H54 (cell line): ENCODE measurements around the gene TMEM237.
A peak's percentile ranks its signal among the peaks of the same experiment; 100 is the strongest.

ENCODE experiments used
- DNase-seq: peaks from one replicate; pipeline ENCODE4 v3.0.0; 2011; ENCODE audit warnings: low spot score, mixed read lengths; ENCODE audit not compliant: insufficient read length
- FAIRE-seq: peaks from 3 replicates; lab custom pipeline; 2011; peaks lifted over from hg19 to GRCh38; lab: Jason Lieb, UNC
- POLR2A ChIP-seq: IDR thresholded peaks from 2 replicates; pipeline ENCODE4 v1.6.1; 2011; ENCODE audit warnings: low read depth, mild to moderate bottlenecking, low read length

The TMEM237 gene

GRCh38 chr2:201656102-201656501 lies 12.8 kb upstream of the TMEM237 start:
- FAIRE-seq = no peak
- no peak for DNase-seq
- no peak for TF ChIP-seq POLR2A

DNA sequence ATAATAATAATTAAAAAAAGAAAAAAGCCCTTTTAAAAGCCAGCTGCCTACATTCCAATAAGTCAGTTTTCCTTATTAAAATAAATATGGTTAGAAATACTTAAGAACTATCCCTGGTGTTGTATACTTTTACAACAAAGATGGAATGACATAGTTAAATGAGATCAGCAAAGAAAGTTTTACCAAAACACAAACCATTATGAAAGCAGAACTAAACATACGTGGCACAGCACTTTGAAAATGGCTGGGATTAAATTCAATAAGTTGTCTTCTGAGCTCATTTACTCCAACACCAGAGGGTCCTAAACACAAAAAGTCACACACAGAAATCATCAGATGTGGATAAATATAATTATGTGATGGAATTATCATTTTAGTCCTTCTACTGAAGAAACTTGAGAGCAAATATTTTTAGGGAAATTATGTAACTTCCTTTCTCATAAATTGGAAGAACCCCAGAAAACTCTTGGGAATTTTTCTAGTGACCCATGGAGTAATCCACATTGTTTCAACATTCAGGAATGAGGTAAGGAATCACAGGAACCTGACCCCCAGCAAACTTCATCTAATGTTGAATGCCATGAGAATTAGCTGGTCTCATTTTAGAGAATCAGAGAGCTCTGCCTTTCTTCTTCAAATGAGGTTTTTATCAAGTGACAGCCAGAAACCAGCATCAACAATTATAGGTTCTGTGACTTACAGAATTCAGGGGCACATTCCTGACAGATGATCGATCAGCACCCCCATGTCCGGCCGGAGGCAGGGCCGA lies 11.5 kb upstream of the TMEM237 start:
- TF ChIP-seq POLR2A = no peak
- FAIRE-seq (no peak), DNase-seq (no peak)

- no peak for TF ChIP-seq POLR2A
- no peak for FAIRE-seq
- DNase-seq = no peak
Observed at GRCh38 chr2:201653221-201653620, 9.9 kb upstream of the TMEM237 start.

DNA sequence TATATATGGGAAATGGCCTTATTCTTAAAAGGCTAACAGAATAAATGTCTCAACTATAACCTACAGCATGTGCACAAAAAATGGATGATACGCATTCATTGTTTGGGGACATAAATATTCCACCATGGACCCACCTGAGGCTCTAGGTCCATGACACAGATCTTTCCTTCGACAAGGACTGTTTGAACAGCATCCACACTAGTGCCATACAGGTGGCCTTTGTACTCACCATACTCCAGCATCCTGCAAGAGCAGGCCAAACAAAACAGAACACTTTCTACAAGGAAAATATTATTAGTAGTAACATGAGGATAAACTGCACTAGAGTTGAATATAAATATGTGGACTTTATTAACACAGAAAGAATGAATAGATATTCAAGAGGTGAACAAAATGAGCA lies 6.1 kb upstream of the TMEM237 start:
- FAIRE-seq = no peak
- DNase-seq = no peak
- no peak for TF ChIP-seq POLR2A

GRCh38 chr2:201647431-201647830 lies 4.1 kb upstream of the TMEM237 start:
- FAIRE-seq (no peak), DNase-seq (no peak)
- TF ChIP-seq POLR2A = no peak

- DNase-seq (no peak), FAIRE-seq (peak; percentile 86)
- no peak for TF ChIP-seq POLR2A
Observed at GRCh38 chr2:201644001-201644400, 698 bp upstream of the TMEM237 start.

- TF ChIP-seq POLR2A = peak; percentile 64
- FAIRE-seq = no peak
Observed at GRCh38 chr2:201642579-201643215, 606 bp downstream of the TMEM237 start.

DNA sequence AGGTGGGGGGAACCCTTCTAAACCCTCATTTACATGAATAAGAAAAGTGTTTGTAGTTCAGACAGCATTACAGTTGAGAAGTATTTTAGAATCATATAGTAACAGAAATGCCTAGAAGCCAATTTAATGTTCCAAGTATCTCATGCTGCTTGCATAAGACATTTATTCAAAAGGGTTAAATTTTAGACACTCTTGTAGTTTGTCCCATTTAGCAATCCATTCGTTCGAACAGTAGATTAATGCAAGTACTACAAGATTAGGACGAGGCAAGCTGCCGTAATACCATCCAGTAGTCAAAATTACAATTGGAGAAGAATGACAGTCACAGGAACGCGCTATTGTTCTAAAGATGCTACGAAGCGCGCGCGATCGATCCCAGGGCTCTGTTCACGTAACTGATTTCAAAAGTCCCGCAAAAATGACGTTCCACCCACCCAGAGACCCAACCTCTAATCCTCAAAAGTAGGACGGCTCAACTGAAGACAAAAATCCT lies 1.2 kb downstream of the TMEM237 start:
- TF ChIP-seq POLR2A = no peak
- DNase-seq (no peak), FAIRE-seq (peak; percentile 74)

More at GRCh38 chr2:201642579-201643215, 606 bp downstream of the TMEM237 start:
- peak; percentile 67 for DNase-seq

GRCh38 chr2:201639205-201639604 lies 4.1 kb downstream of the TMEM237 start:
- TF ChIP-seq POLR2A = no peak
- FAIRE-seq = no peak

DNA sequence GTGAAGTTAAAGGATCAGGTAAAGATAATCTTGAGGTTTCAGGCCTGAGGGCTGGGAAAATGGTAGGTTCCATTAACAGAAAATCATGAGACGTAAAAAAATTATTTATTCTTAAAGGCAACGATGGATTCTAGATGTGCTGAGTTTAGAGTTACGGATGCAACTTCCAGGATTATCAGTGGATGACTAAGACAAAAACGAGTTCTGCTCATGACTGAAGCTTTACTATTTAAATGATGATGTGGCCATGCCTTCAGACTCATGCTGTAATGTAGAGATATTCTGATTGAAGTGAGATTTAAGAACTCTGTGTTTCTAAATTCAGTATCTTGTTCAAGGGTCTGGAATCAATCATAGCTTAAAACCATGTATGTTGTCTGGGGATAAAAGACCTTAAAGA lies 5.0 kb downstream of the TMEM237 start:
- FAIRE-seq (peak; percentile 11), DNase-seq (no peak)
- TF ChIP-seq POLR2A = no peak

More at GRCh38 chr2:201639205-201639604, 4.1 kb downstream of the TMEM237 start:
- DNase-seq = no peak

DNA sequence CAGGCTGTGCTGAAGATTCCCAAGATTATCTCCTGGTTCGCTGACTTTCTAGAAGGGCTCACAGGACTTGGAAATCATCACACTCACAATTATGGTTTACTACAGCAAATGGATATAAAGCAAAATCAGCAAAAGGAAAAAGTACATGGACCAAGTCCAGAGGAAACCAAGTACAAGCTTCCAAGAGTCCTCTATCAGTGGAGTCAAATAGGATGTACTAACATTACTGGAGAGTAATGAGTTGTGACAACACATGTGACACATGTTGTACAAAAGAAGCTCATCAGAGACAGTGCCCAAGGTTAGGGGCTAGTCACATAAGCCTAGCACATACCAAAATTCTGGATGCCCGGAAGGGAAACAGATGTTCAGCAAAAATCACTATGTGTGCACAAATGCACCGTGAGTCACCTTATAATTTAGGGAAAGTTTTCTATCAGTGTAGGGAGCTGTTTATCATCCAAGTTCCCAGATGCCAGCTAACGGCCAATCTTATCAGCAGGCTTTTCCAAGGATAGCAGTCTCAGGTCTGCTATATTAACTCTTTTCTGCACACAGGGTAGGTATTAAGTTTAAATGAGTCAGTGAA lies 9.5 kb downstream of the TMEM237 start:
- TF ChIP-seq POLR2A = no peak
- FAIRE-seq (no peak), DNase-seq (no peak)

DNA sequence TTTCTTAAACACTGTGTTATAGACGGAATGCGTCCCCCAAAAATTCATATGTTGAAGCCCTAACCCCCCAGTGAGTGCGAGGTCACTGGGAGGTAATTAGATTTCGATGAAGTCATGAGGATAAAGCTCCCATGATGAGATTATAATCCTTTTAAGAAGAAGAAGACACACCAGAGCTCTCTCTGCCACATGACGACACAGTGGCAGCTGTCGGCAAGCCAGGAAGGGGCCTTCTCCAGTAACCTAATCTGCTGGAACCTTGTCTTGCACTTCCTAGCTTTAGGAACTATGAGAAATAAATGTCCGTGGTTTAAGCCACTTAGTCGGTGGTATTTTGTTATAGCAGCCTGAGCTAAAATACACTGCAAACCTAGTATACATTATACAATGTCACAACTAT lies 12.3 kb downstream of the TMEM237 start:
- FAIRE-seq (no peak), DNase-seq (no peak)
- no peak for TF ChIP-seq POLR2A

- DNase-seq (no peak), FAIRE-seq (no peak)
- no peak for TF ChIP-seq POLR2A
Observed at GRCh38 chr2:201630577-201630976, 12.7 kb downstream of the TMEM237 start.

- DNase-seq = no peak
- no peak for TF ChIP-seq POLR2A
- FAIRE-seq = peak; percentile 30
Observed at GRCh38 chr2:201628545-201628944, 14.8 kb downstream of the TMEM237 start.

- DNase-seq (no peak), FAIRE-seq (no peak)
- no peak for TF ChIP-seq POLR2A
Observed at GRCh38 chr2:201622306-201622970, 20.9 kb downstream of the TMEM237 start.
